ENCODE results near the gene CRYBB3. TPM values are rescaled to one million over a fixed set of nuclear protein-coding genes. Genes with fewer than 3 reads are reported as not detected.

Gene CRYBB3
- total and polyA plus RNA-seq, 2 of the 13 experiments (the other 11 are each of a cell fraction or from before 2014, with no cell fraction given) = 0.18 to 0.28 TPM

DNA sequence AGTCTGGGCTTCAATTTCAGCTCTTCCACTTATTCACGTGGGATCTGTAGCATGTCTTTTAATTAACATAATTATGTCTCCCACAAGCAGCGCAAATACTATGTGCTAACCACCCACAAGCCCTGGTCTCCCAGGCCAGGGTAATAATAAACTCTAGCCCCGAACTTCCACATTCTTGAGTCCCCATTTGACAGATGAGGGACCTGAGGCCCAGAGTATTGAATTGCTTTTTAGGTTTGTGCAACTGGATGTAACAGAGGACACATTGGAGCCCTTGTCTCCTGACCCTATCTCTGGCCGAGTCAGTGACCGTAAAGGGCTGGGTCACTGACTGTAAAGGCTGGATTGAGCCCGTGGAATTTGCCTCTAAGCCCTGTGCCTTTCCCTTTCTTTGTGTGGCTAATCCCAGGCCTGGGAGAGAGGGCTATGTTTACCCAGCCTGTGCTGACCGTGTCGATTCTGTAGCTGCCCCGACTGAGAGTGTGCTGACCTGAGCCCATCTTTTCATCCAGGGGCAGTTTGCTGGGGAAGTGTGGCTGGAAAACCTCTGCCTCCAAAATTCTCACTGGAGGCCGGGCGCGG, 23.7 kb downstream of the CRYBB3 start (continued):
- TF ChIP-seq, protein P1, sequence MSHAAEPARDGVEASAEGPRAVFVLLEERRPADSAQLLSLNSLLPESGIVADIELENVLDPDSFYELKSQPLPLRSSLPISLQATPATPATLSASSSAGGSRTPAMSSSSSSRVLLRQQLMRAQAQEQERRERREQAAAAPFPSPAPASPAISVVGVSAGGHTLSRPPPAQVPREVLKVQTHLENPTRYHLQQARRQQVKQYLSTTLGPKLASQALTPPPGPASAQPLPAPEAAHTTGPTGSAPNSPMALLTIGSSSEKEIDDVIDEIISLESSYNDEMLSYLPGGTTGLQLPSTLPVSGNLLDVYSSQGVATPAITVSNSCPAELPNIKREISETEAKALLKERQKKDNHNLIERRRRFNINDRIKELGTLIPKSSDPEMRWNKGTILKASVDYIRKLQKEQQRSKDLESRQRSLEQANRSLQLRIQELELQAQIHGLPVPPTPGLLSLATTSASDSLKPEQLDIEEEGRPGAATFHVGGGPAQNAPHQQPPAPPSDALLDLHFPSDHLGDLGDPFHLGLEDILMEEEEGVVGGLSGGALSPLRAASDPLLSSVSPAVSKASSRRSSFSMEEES (CRISPR knock-in tag; IDR thresholded peaks at IDR 0.05) = no peak
- TF ChIP-seq CBX5 (CRISPR knock-in tag; IDR thresholded peaks at IDR 0.05; ENCODE audit: borderline replicate concordance) (no peak), TCF7 (IDR thresholded peaks at IDR 0.05; ENCODE audit: low read depth) (no peak), FOXK1 (CRISPR knock-in tag; IDR thresholded peaks at IDR 0.05; ENCODE audit: borderline replicate concordance, low read depth) (no peak), KDM1A (CRISPR knock-in tag; IDR thresholded peaks at IDR 0.05) (peak; percentile 56; the same call in 1 of the 2 replicates), ZNF235 (CRISPR knock-in tag; IDR thresholded peaks at IDR 0.05; ENCODE audit: borderline replicate concordance) (no peak), ZNF34 (CRISPR knock-in tag; IDR thresholded peaks at IDR 0.05; ENCODE audit: borderline replicate concordance) (no peak), HNF4A (CRISPR knock-in tag; IDR thresholded peaks at IDR 0.05) (0 out of 2 replicates have a peak, but pooled peaks have one; percentile 6), KLF13 (CRISPR knock-in tag; IDR thresholded peaks at IDR 0.05) (no peak), TMF1 (CRISPR knock-in tag; IDR thresholded peaks at IDR 0.05; ENCODE audit: low read depth) (no peak), ZNF780A (CRISPR knock-in tag; IDR thresholded peaks at IDR 0.05) (no peak), GPN1 (CRISPR knock-in tag; IDR thresholded peaks at IDR 0.05; ENCODE audit: borderline replicate concordance) (no peak), SSRP1 (CRISPR knock-in tag; IDR thresholded peaks at IDR 0.05) (no peak)
- TF ChIP-seq, protein P2, sequence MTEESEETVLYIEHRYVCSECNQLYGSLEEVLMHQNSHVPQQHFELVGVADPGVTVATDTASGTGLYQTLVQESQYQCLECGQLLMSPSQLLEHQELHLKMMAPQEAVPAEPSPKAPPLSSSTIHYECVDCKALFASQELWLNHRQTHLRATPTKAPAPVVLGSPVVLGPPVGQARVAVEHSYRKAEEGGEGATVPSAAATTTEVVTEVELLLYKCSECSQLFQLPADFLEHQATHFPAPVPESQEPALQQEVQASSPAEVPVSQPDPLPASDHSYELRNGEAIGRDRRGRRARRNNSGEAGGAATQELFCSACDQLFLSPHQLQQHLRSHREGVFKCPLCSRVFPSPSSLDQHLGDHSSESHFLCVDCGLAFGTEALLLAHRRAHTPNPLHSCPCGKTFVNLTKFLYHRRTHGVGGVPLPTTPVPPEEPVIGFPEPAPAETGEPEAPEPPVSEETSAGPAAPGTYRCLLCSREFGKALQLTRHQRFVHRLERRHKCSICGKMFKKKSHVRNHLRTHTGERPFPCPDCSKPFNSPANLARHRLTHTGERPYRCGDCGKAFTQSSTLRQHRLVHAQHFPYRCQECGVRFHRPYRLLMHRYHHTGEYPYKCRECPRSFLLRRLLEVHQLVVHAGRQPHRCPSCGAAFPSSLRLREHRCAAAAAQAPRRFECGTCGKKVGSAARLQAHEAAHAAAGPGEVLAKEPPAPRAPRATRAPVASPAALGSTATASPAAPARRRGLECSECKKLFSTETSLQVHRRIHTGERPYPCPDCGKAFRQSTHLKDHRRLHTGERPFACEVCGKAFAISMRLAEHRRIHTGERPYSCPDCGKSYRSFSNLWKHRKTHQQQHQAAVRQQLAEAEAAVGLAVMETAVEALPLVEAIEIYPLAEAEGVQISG (CRISPR knock-in tag; IDR thresholded peaks at IDR 0.05) = no peak
- TF ChIP-seq, protein P3, sequence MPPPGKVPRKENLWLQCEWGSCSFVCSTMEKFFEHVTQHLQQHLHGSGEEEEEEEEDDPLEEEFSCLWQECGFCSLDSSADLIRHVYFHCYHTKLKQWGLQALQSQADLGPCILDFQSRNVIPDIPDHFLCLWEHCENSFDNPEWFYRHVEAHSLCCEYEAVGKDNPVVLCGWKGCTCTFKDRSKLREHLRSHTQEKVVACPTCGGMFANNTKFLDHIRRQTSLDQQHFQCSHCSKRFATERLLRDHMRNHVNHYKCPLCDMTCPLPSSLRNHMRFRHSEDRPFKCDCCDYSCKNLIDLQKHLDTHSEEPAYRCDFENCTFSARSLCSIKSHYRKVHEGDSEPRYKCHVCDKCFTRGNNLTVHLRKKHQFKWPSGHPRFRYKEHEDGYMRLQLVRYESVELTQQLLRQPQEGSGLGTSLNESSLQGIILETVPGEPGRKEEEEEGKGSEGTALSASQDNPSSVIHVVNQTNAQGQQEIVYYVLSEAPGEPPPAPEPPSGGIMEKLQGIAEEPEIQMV (CRISPR knock-in tag; IDR thresholded peaks at IDR 0.05; ENCODE audit: low read depth) = no peak
- TF ChIP-seq, protein P4, sequence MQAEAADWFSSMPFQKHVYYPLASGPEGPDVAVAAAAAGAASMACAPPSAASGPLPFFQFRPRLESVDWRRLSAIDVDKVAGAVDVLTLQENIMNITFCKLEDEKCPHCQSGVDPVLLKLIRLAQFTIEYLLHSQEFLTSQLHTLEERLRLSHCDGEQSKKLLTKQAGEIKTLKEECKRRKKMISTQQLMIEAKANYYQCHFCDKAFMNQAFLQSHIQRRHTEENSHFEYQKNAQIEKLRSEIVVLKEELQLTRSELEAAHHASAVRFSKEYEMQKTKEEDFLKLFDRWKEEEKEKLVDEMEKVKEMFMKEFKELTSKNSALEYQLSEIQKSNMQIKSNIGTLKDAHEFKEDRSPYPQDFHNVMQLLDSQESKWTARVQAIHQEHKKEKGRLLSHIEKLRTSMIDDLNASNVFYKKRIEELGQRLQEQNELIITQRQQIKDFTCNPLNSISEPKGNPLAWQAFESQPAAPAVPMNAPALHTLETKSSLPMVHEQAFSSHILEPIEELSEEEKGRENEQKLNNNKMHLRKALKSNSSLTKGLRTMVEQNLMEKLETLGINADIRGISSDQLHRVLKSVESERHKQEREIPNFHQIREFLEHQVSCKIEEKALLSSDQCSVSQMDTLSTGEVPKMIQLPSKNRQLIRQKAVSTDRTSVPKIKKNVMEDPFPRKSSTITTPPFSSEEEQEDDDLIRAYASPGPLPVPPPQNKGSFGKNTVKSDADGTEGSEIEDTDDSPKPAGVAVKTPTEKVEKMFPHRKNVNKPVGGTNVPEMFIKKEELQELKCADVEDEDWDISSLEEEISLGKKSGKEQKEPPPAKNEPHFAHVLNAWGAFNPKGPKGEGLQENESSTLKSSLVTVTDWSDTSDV (CRISPR knock-in tag; IDR thresholded peaks at IDR 0.05) = no peak
- TF ChIP-seq, protein P5, sequence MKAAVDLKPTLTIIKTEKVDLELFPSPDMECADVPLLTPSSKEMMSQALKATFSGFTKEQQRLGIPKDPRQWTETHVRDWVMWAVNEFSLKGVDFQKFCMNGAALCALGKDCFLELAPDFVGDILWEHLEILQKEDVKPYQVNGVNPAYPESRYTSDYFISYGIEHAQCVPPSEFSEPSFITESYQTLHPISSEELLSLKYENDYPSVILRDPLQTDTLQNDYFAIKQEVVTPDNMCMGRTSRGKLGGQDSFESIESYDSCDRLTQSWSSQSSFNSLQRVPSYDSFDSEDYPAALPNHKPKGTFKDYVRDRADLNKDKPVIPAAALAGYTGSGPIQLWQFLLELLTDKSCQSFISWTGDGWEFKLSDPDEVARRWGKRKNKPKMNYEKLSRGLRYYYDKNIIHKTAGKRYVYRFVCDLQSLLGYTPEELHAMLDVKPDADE (CRISPR knock-in tag; IDR thresholded peaks at IDR 0.05) = no peak
- TF ChIP-seq, protein P6, sequence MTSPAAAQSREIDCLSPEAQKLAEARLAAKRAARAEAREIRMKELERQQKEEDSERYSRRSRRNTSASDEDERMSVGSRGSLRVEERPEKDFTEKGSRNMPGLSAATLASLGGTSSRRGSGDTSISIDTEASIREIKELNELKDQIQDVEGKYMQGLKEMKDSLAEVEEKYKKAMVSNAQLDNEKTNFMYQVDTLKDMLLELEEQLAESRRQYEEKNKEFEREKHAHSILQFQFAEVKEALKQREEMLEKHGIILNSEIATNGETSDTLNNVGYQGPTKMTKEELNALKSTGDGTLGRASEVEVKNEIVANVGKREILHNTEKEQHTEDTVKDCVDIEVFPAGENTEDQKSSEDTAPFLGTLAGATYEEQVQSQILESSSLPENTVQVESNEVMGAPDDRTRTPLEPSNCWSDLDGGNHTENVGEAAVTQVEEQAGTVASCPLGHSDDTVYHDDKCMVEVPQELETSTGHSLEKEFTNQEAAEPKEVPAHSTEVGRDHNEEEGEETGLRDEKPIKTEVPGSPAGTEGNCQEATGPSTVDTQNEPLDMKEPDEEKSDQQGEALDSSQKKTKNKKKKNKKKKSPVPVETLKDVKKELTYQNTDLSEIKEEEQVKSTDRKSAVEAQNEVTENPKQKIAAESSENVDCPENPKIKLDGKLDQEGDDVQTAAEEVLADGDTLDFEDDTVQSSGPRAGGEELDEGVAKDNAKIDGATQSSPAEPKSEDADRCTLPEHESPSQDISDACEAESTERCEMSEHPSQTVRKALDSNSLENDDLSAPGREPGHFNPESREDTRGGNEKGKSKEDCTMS (CRISPR knock-in tag; conservative IDR thresholded peaks at IDR 0.05) = no peak

Data from HepG2 (cell line).